ENCODE data around the gene PLS1. TPM values are rescaled to one million over a fixed set of nuclear protein-coding genes. Genes with fewer than 3 reads are reported as not detected.
"Not testable (repeated sequence)": the region's sequence is repeated elsewhere in the genome, so short reads cannot be mapped to it uniquely, and the experiment has no call there.

PLS1 gene
- total and polyA plus RNA-seq, 2 donors from 2014 or later = 10.7 to 51.4 TPM

- FAIRE-seq = no peak
- Histone ChIP-seq H3K27ac (ENCODE audit: low read depth in 2 of 2, low read length in 2 of 2) (no peak overlapping the region), H3K9me3 (ENCODE audit: control insufficient read depth in 2 of 3, insufficient read depth in 1 of 3, low read length in 3 of 3) (no peaks in the 10 kb centered on the region), H3K4me1 (ENCODE audit: control insufficient read depth in 2 of 3, insufficient read depth in 2 of 3, low read depth in 1 of 3, low read length in 3 of 3) (no peaks in the 10 kb centered on the region), H3K27me3 (ENCODE audit: control insufficient read depth, insufficient read depth, low read length) (no peaks in the 10 kb centered on the region), H3K9ac (ENCODE audit: low read length in 3 of 3) (no peak overlapping the region), H3K4me3 (ENCODE audit: low read length in 3 of 3) (no peak overlapping the region), H3K36me3 (ENCODE audit: control insufficient read depth in 2 of 3, insufficient read depth in 3 of 3, low read length in 3 of 3) (peaks cover 0 to 2% (median 0%) of the 10 kb centered on the region in 3 donors)
- no peak for TF ChIP-seq CTCF (IDR thresholded peaks at IDR 0.05; ENCODE audit: borderline replicate concordance, extremely low read depth, insufficient read depth)
- intact Hi-C loops (cut with DNase I) = no loop called here
- DNase-seq = no peak
Observed at GRCh38 chr3:142746646-142747045, 150.5 kb downstream of the PLS1 start.

GRCh38 chr3:142750531-142750930 is 154.3 kb downstream of the PLS1 start:
- FAIRE-seq; intact Hi-C loops (cut with DNase I); H3K4me3 ChIP-seq (ENCODE audit: low read length in 3 of 3); DNase-seq; H3K9me3 ChIP-seq (ENCODE audit: control insufficient read depth in 2 of 3, insufficient read depth in 1 of 3, low read length in 3 of 3); H3K36me3 ChIP-seq (ENCODE audit: control insufficient read depth in 2 of 3, insufficient read depth in 3 of 3, low read length in 3 of 3); H3K27me3 ChIP-seq (ENCODE audit: control insufficient read depth, insufficient read depth, low read length); H3K4me1 ChIP-seq (ENCODE audit: control insufficient read depth in 2 of 3, insufficient read depth in 2 of 3, low read depth in 1 of 3, low read length in 3 of 3); H3K9ac ChIP-seq (ENCODE audit: low read length in 3 of 3); H3K27ac ChIP-seq (ENCODE audit: low read depth in 2 of 2, low read length in 2 of 2): not testable (repeated sequence)

- H3K27me3 ChIP-seq (ENCODE audit: control insufficient read depth, insufficient read depth, low read length); H3K9ac ChIP-seq (ENCODE audit: low read length in 3 of 3); H3K27ac ChIP-seq (ENCODE audit: low read depth in 2 of 2, low read length in 2 of 2); DNase-seq; intact Hi-C loops (cut with DNase I); H3K4me1 ChIP-seq (ENCODE audit: control insufficient read depth in 2 of 3, insufficient read depth in 2 of 3, low read depth in 1 of 3, low read length in 3 of 3); H3K9me3 ChIP-seq (ENCODE audit: control insufficient read depth in 2 of 3, insufficient read depth in 1 of 3, low read length in 3 of 3); H3K4me3 ChIP-seq (ENCODE audit: low read length in 3 of 3); H3K36me3 ChIP-seq (ENCODE audit: control insufficient read depth in 2 of 3, insufficient read depth in 3 of 3, low read length in 3 of 3); FAIRE-seq: not testable (repeated sequence)
Observed at GRCh38 chr3:142752605-142753004, 156.4 kb downstream of the PLS1 start.

- Histone ChIP-seq H3K9ac (ENCODE audit: low read length in 3 of 3) (no peak overlapping the region), H3K9me3 (ENCODE audit: control insufficient read depth in 2 of 3, insufficient read depth in 1 of 3, low read length in 3 of 3) (no peaks in the 10 kb centered on the region), H3K27me3 (ENCODE audit: control insufficient read depth, insufficient read depth, low read length) (no peaks in the 10 kb centered on the region), H3K4me1 (ENCODE audit: control insufficient read depth in 2 of 3, insufficient read depth in 2 of 3, low read depth in 1 of 3, low read length in 3 of 3) (no peaks in the 10 kb centered on the region), H3K36me3 (ENCODE audit: control insufficient read depth in 2 of 3, insufficient read depth in 3 of 3, low read length in 3 of 3) (no peaks in the 10 kb centered on the region), H3K27ac (ENCODE audit: low read depth in 2 of 2, low read length in 2 of 2) (no peak overlapping the region), H3K4me3 (ENCODE audit: low read length in 3 of 3) (no peak overlapping the region)
- TF ChIP-seq CTCF (IDR thresholded peaks at IDR 0.05; ENCODE audit: borderline replicate concordance, extremely low read depth, insufficient read depth) = no peak
- intact Hi-C loops (cut with DNase I) = no loop called here
- DNase-seq (no peak), FAIRE-seq (no peak)
Observed at GRCh38 chr3:142754494-142754893, 158.3 kb downstream of the PLS1 start.

Other genes with a start within 250 kb of the PLS1 start
- gene XRN1, start 148.4 kb upstream of the PLS1 start, total RNA-seq = 45.6 TPM
- gene XRN1, start 148.4 kb upstream of the PLS1 start, polyA plus RNA-seq (ENCODE audit: insufficient read depth, low read depth, low replicate concordance) = 2.8 TPM
- 31.8 TPM for gene ATR, start 17.7 kb upstream of the PLS1 start, total RNA-seq
- gene ATR, start 17.7 kb upstream of the PLS1 start, polyA plus RNA-seq (ENCODE audit: insufficient read depth, low read depth, low replicate concordance) = 17.4 TPM
- 13.2 TPM for gene TRPC1, start 127.6 kb downstream of the PLS1 start, total RNA-seq
- gene TRPC1, start 127.6 kb downstream of the PLS1 start, polyA plus RNA-seq (ENCODE audit: insufficient read depth, low read depth, low replicate concordance) = 3.2 TPM